22Rv1 (cell line): ENCODE data around the gene B4GALT6.
"Not testable (repeated sequence)": the region's sequence is repeated elsewhere in the genome, so short reads cannot be mapped to it uniquely, and the experiment has no call there.

Source experiments
- H3K27ac ChIP-seq: fragments of 450-650 bp; 2 replicates; pipeline ENCODE4 v1.5.1; 2017
- CTCF ChIP-seq: fragments of 450-650 bp; IDR thresholded peaks from 2 replicates; pipeline ENCODE4 v1.5.1; 2017; ENCODE audit warnings: mild to moderate bottlenecking
- ZFX ChIP-seq: fragments of 450-650 bp; IDR thresholded peaks from 2 replicates; pipeline ENCODE4 v1.6.1; 2017; ENCODE audit warnings: antibody characterized with exemption, borderline replicate concordance

The B4GALT6 gene

GRCh38 chr18:31684279-31685096, at the start of gene B4GALT6:
Gene B4GALT6, minus strand, starts transcription at chr18:31684581. Its CDS starts 155 bp downstream, at chr18:31684426.
- peak within 1 kb of the TSS; percentile 49 for H3K27ac ChIP-seq
- TF ChIP-seq CTCF: no peak
- no peak for TF ChIP-seq ZFX

- H3K27ac ChIP-seq: no peak overlapping the region
- TF ChIP-seq ZFX (no peak), CTCF (no peak)
Measured at GRCh38 chr18:31731628-31732027, 47.2 kb upstream of the B4GALT6 start.

DNA sequence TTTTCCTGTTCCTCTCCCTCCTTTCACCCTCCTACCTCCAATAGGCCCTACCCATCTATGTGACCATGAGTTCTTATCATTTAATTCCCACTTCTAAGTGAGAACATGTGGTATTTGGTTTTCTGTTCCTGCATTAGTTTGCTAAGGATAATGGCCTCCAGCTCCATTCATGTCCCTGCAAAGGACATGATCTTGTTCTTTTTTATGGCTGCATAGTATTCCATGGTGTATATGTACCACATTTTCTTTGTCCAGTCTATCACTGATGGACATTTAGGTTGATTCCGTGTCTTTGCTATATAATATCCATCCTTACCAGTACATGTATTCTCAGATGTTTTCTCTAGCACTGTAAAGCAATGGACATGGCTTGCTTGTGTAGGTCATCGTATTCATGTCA, 44.8 kb upstream of the B4GALT6 start:
- not testable (repeated sequence) for H3K27ac ChIP-seq

- TF ChIP-seq CTCF (no peak), ZFX (no peak)
Measured at GRCh38 chr18:31723990-31724711, 39.8 kb upstream of the B4GALT6 start.

GRCh38 chr18:31723639-31723989, 39.2 kb upstream of the B4GALT6 start:
- H3K27ac ChIP-seq: peak overlapping the region; percentile 58

More at GRCh38 chr18:31723990-31724711, 39.8 kb upstream of the B4GALT6 start:
- peak overlapping the region; percentile 58 for H3K27ac ChIP-seq

DNA sequence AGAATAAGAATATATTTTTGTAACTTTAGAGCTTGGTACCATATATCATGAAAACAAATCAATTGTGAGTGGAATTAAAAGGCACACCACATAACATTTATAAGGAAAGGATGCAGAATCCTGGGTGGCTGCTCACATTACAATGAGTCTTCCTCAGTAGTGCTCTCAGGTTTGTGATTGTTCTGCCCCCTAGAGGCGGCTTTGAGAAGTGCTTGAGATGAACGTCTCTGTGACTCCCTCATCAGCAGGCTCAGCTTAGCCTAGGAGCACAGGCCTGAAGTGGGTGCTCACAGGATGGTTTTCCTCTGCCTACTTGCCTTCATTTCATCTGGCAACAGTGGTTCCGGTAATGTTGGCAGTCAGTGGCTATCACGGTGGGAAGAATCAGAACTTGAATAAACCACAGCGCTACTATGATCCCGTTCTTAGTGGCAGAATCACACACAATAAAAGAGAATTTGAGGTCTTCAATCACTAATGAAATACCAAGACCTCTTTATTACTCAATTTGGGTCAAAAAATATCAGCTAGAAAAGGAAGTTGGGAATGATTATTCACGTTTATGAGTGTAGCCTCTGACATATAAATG, 38.1 kb upstream of the B4GALT6 start:
- H3K27ac ChIP-seq: no peak overlapping the region
- peak; percentile 91 for TF ChIP-seq CTCF
- no peak for TF ChIP-seq ZFX

More at GRCh38 chr18:31723639-31723989, 39.2 kb upstream of the B4GALT6 start:
- TF ChIP-seq ZFX (no peak), CTCF (no peak)

DNA sequence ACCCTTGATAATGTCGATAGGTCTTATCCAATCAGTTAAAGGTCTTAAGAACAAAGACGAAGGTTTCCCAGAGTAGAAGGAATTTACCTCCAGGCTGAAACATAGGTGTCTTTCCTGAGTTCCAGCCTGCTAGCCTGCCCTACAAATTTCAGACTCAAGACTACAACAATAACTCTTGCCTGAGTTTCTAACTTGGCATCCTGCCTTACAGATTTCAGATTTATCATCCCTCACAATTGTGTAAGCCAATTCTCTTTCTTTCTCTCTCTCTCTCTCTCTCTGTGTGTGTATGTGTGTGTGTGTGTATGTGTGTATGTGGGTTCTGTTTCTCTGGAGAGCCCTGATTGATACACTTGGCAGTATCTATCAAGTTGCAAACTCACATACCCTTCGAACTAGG, 37.2 kb upstream of the B4GALT6 start:
- TF ChIP-seq ZFX (no peak), CTCF (no peak)
- H3K27ac ChIP-seq: no peak overlapping the region
